Mesothelial cell of epicardium (in vitro differentiated cells): ENCODE results near the gene FZD7. TPM values are rescaled to one million over a fixed set of nuclear protein-coding genes. Genes with fewer than 3 reads are reported as not detected.

Experiments used
- DNase-seq, 2 experiments: peaks; one replicate each; pipeline ENCODE4 v3.0.0; 2021; ENCODE audit warnings: low spot score in 2 of 2; ENCODE audit not compliant: unreplicated experiment in 2 of 2
- H3K27ac Mint-ChIP-seq: 2 replicates; pipeline ENCODE4 v1.8.0; 2021; ENCODE audit warnings: mixed read lengths
- H3K27me3 Mint-ChIP-seq: 2 replicates; pipeline ENCODE4 v1.8.0; 2021; ENCODE audit warnings: low read depth, mixed read lengths
- H3K36me3 Mint-ChIP-seq: 2 replicates; pipeline ENCODE4 v1.8.0; 2021; ENCODE audit warnings: mixed read lengths
- H3K4me1 Mint-ChIP-seq: 2 replicates; pipeline ENCODE4 v1.8.0; 2021; ENCODE audit warnings: mixed read lengths
- H3K4me3 Mint-ChIP-seq: 2 replicates; pipeline ENCODE4 v1.8.0; 2021; ENCODE audit warnings: mild to moderate bottlenecking, moderate library complexity, mixed read lengths
- H3K9me3 Mint-ChIP-seq: 2 replicates; pipeline ENCODE4 v1.8.0; 2021; ENCODE audit warnings: mixed read lengths
- CTCF ChIP-seq: fragments of 200-600 bp; sonication (generic); IDR thresholded peaks from one replicate; pipeline ENCODE4 v1.5.0; 2021; ENCODE audit warnings: antibody characterized with exemption; ENCODE audit not compliant: unreplicated experiment
- total RNA-seq: library from RNA; stranded (reverse); gene quantifications from 3 replicates; pipeline ENCODE4 v1.2.1, GENCODE V29; 2021

Gene FZD7
- total RNA-seq, 1 donor from 2014 or later = 132 TPM

DNA sequence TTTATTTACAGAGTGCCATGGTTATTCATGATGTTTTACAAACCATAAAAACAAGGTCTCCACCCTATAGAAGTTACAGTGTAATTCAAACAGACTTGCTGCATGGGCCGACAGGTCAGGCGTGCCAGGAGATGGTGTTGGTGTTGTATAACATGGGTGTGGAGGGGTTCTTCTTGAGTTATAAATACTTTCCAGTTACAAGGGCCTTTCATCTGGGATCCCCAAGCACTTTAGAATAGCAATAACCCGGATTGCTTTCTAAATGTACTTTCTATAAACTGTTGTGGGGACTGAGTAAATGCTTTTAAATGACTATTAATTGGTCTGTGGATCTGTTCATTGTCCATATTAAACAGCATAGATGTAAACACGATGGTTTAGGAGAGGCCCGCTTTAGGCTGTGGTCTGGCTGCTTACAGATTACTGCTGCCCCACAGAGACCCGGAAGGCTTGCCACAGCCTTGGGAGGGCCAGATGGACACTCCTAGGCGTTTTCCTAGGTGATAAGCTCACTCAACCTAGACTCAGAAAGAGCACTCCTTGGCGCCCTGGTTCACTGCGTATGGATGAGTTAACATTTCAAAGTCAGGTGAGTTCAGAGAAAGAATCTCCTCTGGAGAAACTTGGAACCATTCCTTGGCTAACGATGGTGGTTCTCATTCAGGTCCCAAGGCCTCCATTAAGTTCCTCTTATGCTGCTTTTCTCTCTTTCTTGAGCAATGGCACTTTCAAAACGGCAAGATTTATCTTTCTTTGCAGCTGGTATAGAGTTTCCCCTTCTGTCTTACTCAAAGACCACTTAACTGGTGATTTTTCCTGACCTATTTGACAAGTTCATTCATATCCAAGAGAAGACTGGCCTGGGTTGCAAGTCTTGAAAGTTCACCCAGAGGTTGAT, 35.8 kb downstream of the FZD7 start:
- H3K36me3 Mint-ChIP-seq = no peaks in the 10 kb centered on the region
- no peaks in the 10 kb centered on the region for H3K27me3 Mint-ChIP-seq
- H3K4me1 Mint-ChIP-seq = peaks cover 69% of the 10 kb centered on the region
- TF ChIP-seq CTCF = no peak
- DNase-seq = no peak
- no peak overlapping the region for H3K4me3 Mint-ChIP-seq
- no peaks in the 10 kb centered on the region for H3K9me3 Mint-ChIP-seq
- H3K27ac Mint-ChIP-seq = peak overlapping the region; percentile 81

DNA sequence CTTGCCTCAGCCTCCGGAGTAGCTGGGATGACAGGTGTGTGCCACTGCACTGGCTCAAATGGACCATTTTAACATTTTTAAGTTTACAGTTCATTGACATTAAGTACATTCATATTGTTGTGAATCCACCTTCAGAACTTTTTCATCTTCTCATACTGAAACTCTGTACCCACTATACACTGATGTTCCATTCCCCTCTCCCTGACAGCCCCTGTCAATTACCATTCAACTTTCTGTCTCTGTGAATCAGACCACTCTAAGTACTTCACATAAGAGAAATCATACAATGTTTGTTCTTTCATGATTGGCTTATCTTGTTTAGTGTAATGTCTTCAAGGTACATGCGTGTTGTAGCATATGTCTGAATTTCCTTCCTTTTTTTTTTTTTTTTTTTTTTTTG, 37.5 kb downstream of the FZD7 start:
- peaks cover 60% of the 10 kb centered on the region for H3K4me1 Mint-ChIP-seq
- H3K36me3 Mint-ChIP-seq = no peaks in the 10 kb centered on the region

DNA sequence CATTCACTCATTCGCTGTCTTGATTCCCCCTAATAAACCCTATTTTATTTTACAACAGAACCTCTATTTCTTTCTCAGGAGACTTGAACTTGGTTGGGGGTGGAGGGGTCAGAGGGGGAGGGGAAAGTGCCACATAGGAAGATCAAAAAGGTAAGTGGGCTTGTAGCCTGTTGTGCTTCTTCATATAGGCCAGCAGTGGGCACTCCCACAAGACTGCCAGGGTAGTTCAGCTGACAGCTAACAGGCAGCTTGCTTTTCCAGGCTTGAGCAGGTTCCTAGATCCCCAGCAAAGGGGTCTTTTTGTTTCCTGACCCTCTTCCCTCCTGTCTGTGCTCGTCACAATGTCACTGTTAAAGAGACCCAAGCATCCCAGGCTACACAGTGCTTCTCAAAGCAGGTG, 38.6 kb downstream of the FZD7 start:
- peaks cover 53% of the 10 kb centered on the region for H3K4me1 Mint-ChIP-seq
- H3K4me3 Mint-ChIP-seq = no peak overlapping the region
- no peaks in the 10 kb centered on the region for H3K27me3 Mint-ChIP-seq
- DNase-seq = no peak
- no peaks in the 10 kb centered on the region for H3K9me3 Mint-ChIP-seq
- TF ChIP-seq CTCF = no peak
- H3K36me3 Mint-ChIP-seq = no peaks in the 10 kb centered on the region
- no peak overlapping the region for H3K27ac Mint-ChIP-seq

More for the DNA sequence above, 37.5 kb downstream of the FZD7 start:
- DNase-seq = no peak
- Mint-ChIP-seq H3K4me3 (no peak overlapping the region), H3K9me3 (no peaks in the 10 kb centered on the region), H3K27me3 (no peaks in the 10 kb centered on the region), H3K27ac (no peak overlapping the region)
- no peak for TF ChIP-seq CTCF

- no peak for DNase-seq
- Mint-ChIP-seq H3K36me3 (no peaks in the 10 kb centered on the region), H3K27me3 (no peaks in the 10 kb centered on the region), H3K9me3 (no peaks in the 10 kb centered on the region), H3K4me1 (peaks cover 49% of the 10 kb centered on the region), H3K4me3 (no peak within 1 kb of the TSS), H3K27ac (peak within 1 kb of the TSS; percentile 73)
- no peak for TF ChIP-seq CTCF
Measured at GRCh38 chr2:202072737-202073401, 39.2 kb downstream of the FZD7 start, which contains the start of gene KIAA2012. Gene KIAA2012, plus strand, starts transcription at chr2:202073255. Its CDS starts 373 bp downstream, at chr2:202073628.

GRCh38 chr2:202074324-202074723, 40.7 kb downstream of the FZD7 start:
- Mint-ChIP-seq H3K9me3 (no peaks in the 10 kb centered on the region), H3K4me1 (peaks cover 36% of the 10 kb centered on the region), H3K27me3 (no peaks in the 10 kb centered on the region), H3K27ac (no peak overlapping the region), H3K4me3 (no peak overlapping the region), H3K36me3 (no peaks in the 10 kb centered on the region)
- DNase-seq = no peak
- no peak for TF ChIP-seq CTCF
